HG03097 (cell line): Measurements from ENCODE around the gene FBXL22.

ENCODE experiments used
- ATAC-seq: cut with Tn5 transposase; IDR thresholded peaks from one replicate; pipeline ENCODE4 v1.9.1; 2021; ENCODE audit not compliant: unreplicated experiment, low FRiP score

FBXL22 gene

GRCh38 chr15:63597038-63597790 is at the start of gene FBXL22:
Gene FBXL22, plus strand, starts transcription at chr15:63597387. Its CDS starts 6 bp downstream, at chr15:63597393.
- no peak for ATAC-seq

- no peak for ATAC-seq
Measured at GRCh38 chr15:63551400-63551799, 45.8 kb upstream of the FBXL22 start.

GRCh38 chr15:63553388-63553791 is 43.8 kb upstream of the FBXL22 start:
- no peak for ATAC-seq

GRCh38 chr15:63554337-63554927 is 42.8 kb upstream of the FBXL22 start:
- no peak for ATAC-seq

- no peak for ATAC-seq
Measured at GRCh38 chr15:63555507-63555906, 41.7 kb upstream of the FBXL22 start.

- no peak for ATAC-seq
Measured at GRCh38 chr15:63556246-63556645, 40.9 kb upstream of the FBXL22 start.

GRCh38 chr15:63556736-63557135 is 40.5 kb upstream of the FBXL22 start:
- no peak for ATAC-seq

GRCh38 chr15:63559753-63560152 is 37.4 kb upstream of the FBXL22 start:
- no peak for ATAC-seq

GRCh38 chr15:63560741-63561448 is 36.3 kb upstream of the FBXL22 start:
- no peak for ATAC-seq

GRCh38 chr15:63564093-63564492 is 33.1 kb upstream of the FBXL22 start:
- no peak for ATAC-seq

- ATAC-seq, result no peak
Measured at GRCh38 chr15:63565536-63566186, 31.5 kb upstream of the FBXL22 start.

- no peak for ATAC-seq
Measured at GRCh38 chr15:63572749-63573464, 24.3 kb upstream of the FBXL22 start.

GRCh38 chr15:63573533-63573932 is 23.7 kb upstream of the FBXL22 start:
- no peak for ATAC-seq

GRCh38 chr15:63575312-63575711 is 21.9 kb upstream of the FBXL22 start:
- no peak for ATAC-seq

GRCh38 chr15:63576441-63576840 is 20.7 kb upstream of the FBXL22 start:
- ATAC-seq, result no peak

GRCh38 chr15:63582179-63582578 is 15.0 kb upstream of the FBXL22 start:
- ATAC-seq, result no peak

- no peak for ATAC-seq
Measured at GRCh38 chr15:63582718-63583426, 14.3 kb upstream of the FBXL22 start.

GRCh38 chr15:63586790-63587189 is 10.4 kb upstream of the FBXL22 start:
- ATAC-seq, result no peak

- no peak for ATAC-seq
Measured at GRCh38 chr15:63587527-63587926, 9.7 kb upstream of the FBXL22 start.

GRCh38 chr15:63588826-63589225 is 8.4 kb upstream of the FBXL22 start:
- ATAC-seq, result no peak
